HG02970 (cell line): ENCODE measurements around the gene ADNP.
A peak's percentile ranks its signal among the peaks of the same experiment; 100 is the strongest.

Experiments
- ATAC-seq: cut with Tn5 transposase; IDR thresholded peaks from one replicate; pipeline ENCODE4 v1.9.1; 2021; ENCODE audit warnings: mild to moderate bottlenecking, moderate library complexity, moderate number of reproducible peaks; ENCODE audit not compliant: unreplicated experiment, low FRiP score

ADNP gene

DNA sequence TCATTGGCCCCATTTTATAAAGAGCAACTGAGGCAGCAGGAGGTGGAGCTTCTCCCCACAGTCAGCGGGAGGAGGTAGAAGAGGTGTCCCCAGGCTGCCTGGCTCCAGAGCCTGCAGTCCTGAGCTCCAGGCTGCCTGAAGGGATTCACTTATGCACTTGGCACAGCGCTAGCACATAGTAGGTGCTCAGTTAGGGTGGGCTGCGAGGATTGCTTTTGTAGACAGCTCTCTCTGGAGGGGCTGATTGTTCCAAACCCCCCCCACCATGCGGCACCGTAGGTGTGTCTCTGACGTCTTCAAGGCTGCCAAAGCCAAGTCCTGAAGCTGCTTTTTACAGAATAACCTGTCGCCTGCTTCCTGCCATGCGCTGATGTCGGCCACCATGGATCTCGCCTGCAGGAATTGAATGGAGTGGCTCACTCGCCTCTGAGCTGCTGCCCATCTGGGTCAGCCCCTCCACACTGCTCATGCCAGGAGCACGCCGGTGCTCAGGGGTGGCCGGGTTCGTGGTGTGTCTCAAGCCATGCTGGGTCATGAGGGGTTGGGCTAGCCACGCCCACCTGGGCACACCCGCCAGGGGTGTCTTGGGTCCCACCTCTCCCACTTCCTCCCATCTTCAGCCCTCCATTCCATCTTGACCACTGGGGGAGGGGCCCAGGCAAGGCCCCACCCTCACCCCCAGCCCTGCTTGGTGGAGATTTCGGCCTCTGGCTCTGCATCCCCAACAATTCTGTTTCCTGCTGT, 76.6 kb downstream of the ADNP start:
- no peak for ATAC-seq

DNA sequence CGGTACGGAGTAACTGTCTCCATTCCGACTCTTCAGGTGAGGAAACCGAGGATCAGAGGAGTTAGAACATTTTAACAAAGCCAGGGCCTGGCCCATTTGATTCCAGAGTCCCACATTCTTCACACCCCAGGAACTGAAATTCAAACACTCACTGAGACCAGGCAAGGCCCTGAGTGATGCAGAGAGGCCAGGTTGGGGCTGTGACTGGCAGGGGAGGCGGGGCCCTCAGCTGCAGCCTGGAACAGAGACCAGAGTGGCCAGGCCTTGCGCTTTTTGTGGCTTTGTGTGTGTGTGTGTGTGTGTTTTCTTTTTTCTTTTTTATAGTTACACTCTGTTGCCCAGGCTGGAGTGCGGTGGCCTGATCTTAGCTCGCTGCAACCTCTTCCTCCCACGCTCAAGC, 79.2 kb downstream of the ADNP start:
- no peak for ATAC-seq

DNA sequence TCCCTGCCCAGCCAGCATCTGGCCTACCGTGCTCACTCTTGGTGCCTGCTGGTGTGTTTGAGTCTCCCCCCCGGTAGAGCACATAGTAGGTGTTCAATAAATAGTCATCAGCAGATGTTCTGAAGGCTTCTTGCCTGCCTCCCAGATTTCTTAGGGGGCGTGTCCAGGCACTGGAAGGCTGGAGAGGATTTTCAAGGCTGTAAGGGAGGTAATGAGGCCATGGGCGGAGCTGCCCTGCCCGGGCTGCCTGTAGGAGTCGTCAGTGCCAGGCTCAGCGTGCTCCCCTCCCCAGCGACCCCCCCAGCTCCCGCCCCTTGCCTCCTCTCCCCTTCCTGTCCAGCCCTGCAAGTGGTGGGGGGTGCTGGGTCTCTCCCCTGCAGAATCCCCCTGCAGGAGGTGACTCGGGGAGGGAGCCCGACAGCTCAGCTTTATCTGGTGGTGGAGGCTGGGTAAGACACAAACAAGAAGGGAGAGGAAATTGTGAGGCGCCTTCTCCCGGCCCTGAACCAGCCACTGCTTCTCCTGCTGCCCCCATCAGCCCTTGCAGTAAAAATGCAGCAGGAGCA, 80.4 kb downstream of the ADNP start:
- ATAC-seq, result no peak

DNA sequence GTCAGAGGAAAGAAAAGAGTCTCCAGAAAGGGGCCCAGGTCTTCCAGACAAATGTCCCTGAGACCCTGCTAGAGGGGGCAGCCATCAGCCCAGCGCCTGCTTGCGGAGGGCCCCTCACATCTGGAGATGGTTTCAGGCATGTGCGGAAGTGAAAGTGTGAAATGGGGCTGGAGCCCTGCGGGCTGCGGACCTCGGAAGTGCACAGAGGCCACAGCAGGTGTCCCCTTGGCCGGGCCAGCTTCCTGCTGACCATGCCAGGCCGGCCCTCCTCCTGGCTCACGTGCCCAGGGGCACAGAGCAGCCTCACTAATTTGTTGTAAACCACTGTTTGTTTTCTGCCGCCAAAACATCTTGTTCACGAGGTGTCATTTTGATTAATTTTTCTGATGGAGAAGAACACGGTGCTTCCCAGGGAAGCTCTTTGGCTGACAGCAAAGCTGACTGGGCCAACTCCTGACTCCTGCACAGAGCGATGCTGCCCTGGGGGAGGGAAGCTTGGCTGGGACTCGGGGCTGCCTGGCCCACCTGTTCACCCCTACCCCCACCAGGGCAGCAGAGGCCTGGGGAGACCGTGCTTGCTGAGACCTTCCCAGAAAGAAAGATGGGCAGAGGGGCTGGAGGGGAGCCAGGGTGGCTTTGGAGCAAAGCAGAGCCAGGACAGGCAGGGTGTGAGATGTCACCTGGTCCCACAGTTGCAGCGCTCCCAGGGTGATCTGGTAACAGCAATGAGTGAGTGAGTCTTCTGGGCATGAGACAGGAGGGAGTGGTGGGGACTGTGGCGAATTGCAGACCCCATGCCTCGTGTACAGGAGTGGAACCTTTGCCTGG, 82.2 kb downstream of the ADNP start:
- no peak for ATAC-seq

DNA sequence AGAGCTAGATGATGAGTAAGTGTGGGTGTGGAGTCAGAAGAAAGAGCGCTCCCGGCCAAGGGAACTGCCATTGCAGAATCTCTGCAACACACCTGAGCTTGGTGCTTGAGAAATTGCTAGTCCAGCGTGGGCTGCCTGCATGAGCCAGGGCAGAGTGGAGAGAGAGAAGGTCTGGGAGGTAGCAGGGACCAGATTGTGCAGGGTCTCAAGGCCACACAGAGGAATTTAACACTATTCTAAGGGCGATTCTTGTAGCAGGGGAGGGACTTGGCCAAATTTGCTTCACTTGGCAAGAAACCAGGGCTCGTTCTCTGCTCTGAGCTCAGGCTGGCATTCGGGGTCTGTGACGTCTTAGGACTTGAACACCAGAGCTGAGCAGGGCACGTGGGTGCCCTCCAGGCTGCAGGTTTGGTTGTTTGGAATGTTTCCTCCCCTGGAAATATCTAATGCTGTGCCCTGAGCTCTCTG, 82.9 kb downstream of the ADNP start:
- ATAC-seq, result no peak

DNA sequence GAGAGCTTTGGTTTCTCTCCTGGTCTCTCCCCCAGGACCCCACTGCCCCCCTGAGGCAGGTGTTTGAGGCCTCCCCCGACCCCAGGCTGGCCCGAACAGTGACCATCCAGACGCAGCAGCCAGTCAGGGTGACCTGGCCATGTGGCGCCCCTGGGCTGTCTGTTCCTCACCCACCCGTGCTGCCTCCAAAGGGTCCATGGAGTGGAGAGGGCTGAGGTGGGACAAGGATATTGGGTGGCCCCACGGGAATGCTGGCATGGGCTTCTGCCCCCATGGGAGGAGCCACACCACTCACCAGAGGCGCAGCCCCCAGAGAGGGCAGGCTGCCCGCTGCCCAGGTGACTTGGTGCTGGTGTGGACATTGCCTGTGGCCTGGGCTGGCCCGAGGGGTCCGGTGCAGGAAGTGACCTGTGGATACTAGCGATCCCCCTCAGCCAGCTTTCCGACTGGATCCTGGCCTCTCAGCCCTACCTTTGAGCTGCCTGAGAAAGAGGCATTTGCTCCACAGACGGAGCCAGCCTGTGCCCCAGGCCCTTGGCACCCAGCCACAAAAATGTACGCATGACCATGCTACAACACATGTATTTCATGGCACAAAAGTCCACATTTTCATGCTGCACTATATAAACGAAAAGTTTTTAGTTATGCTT, 85.5 kb downstream of the ADNP start:
- no peak for ATAC-seq

DNA sequence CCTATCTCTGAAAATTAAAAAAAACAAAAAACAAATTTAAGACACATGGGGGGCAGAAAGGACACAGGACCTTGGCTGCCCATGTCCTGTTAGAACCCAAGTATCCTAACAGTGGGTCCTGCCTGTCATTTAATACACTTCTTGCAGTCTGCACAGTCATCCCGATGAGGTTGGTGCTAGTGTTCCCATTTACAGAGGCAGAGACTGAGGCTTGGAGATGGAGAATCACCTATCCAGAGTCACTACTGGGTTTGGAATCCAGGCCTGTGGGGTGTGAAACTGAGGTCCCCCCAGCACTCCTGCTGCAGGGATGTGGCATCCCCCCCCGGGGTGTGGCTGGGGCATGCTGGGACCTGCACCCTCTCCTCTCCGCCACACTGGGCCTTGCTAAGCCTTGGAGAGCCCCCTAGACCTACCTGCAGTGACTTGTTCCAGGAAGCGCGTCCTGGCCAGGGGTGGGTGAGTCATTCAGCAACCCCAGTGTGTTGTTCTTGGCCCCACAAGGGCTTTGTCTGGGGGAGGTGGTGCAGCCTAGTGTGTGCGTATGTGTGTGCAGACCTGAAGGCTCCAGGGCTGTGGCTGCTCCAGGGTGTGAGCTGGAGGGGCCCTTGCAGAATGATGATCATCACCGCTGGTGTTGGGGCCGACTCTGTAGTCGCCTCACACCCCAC, 86.7 kb downstream of the ADNP start:
- peak; percentile 62 for ATAC-seq

DNA sequence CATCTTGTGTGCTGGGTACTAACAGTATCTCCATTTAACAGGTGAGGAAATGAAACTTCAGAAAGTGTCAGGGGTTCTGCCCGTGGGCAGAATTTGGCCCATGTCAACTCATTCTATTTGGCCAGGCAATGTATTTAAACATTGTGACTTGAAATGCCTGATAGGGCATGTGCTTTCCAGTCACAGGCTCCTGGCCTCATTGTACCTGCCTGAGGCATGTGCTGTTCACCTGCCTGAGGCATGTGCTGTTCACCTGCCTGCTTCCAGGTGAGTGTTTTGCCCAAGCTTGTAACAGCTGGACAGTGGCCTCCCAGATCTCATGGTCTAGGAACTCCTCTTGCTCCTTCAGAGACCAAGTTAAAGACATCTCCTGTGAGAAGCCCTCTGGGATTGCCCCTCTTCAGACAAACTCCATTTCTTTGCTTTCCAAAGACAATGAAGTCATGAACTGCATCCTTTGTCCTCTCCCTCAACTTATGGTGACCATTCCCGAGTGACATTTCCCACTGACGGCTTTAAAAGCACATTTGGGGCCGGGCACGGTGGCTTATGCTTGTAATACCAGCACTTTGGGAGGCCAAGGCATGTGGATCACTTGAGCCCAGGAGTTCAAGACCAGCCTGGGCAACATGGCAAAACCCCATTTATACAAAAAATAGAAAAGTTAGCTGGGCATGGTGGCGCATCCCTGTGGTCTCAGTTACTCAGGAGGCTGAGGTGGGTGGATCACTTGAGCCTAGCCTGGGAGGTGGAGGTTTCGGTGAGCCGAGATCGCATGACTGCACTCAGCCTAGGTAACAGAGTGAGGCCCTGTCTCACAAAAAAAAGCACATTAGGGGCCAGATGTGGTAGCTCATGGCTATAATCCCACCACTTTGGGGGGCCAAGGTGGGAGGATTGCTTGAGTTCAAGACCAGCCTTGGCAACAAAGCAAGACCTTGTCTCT, 87.6 kb downstream of the ADNP start:
- ATAC-seq, result no peak

DNA sequence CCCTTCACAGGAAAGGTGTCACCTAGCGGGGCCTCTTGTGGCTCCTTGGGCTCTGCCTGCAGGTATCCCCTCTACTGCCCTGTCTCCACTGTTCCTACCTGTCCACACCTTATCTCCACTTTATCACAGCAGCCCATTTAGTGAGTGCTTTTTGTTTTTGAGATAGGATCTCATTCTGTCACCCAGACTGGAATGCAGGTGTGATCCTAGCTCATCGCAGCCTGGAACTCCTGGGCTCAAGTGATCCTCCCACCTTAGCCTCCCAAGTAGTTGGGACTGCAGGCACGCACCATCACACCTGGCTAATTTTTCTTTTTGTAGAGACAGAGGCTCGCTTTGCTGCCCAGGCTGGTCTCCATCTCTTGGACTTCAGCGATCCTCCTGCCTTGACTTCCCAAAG, 88.4 kb downstream of the ADNP start:
- ATAC-seq, result no peak
